ENCODE measurements around the gene ERF. TPM values are rescaled to one million over a fixed set of nuclear protein-coding genes. Genes with fewer than 3 reads are reported as not detected.

The ERF gene
- total RNA-seq, result 100 to 1,000 TPM in 1 of 5 experiments, 10 to 100 TPM in 4; 42.5 to 105 (median 51.8) TPM
- polyA plus RNA-seq, result 10 to 100 TPM in 1 of 2 donors, 1 to 10 TPM in 1; 2.8 to 10.8 TPM
- total RNA-seq, result 63.9 reads per million, percentile 76 among the genes with 10 or more reads in this experiment

DNA sequence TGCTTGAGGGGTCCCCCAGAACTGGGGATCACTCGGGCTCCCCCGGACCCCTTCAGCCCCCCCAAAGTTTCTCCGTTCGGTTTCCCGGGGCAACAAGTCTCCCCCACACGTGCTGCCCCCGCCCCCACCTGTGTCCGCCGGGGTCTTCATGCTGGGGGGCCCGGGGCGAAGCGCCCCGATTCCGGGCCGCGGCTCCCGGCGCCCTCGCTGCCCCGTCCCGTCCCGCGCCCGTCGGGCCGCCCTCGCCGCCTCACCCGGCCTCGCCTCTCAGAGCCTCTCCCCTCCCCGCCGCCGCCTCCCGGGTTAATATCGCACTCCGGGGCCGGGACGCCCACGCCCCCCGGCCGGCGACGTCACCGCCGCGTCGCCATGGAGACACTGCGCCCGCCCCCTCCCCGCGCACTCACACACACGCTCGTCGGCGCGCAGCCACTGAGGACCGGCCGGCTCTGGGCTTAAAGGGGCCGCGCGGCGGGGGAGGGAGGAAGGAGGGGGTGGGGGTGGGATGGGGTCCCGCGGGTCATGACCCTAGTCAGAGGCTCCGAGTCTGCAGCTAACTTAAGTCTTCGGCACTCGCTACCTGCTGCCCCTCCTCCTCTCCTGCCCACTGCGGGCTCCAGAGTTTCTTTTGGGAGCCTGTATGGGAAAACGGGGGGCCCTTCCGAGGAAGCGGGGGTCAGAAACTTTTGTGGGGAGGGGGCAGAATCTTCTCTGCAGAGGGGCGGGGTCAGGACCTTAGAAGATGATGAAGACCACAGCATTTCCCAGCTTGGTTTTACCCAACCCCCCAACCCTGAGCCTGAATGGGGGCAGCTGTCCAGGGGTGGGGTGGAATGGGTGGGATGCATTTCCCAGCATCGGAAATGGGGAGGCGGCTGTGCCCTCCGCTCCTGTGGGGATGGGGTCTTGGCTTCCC lies at the start of gene ERF:
ERF (minus strand) TSS at position 279 of the 916 bp plus-strand sequence; CDS start at position 150, 129 bp downstream.
- Histone ChIP-seq H3K4me3 (ENCODE audit: low read length) (peak within 1 kb of the TSS; percentile 96), H3K36me3 (ENCODE audit: control insufficient read depth in 2 of 3, insufficient read depth in 3 of 3, low read length in 3 of 3) (peaks cover 0 to 14% (median 0%) of the 10 kb centered on the region in 3 experiments), H3K9me3 (ENCODE audit: control insufficient read depth in 2 of 3, low read length in 3 of 3) (no peaks in the 10 kb centered on the region), H3K27me3 (ENCODE audit: control insufficient read depth in 2 of 2, insufficient read depth in 2 of 2, low read length in 2 of 2) (no peaks in the 10 kb centered on the region), H3K27ac (ENCODE audit: low read depth, low read length) (peak within 1 kb of the TSS; percentile 99), H3K4me1 (ENCODE audit: control insufficient read depth in 2 of 2, insufficient read depth in 2 of 2, low read length in 2 of 2) (peaks cover 20 to 29% of the 10 kb centered on the region in 2 donors)
- H3K9me3 Mint-ChIP-seq, result peaks cover 0 to 2% (median 0%) of the 10 kb centered on the region in 11 donors
- peaks cover 0 to 10% (median 0%) of the 10 kb centered on the region in 5 donors for H3K27me3 Mint-ChIP-seq
- POLR2A ChIA-PET, result interaction anchor here (0.8 to 1.9 kb wide), 6 partner anchors 9 to 45 kb away, joined by 3 to 9 read pairs (median 6); partner anchors contain the start of gene GSK3A
- peaks cover 20 to 37% (median 30%) of the 10 kb centered on the region in 7 donors for H3K4me1 Mint-ChIP-seq
- peak within 1 kb of the TSS in 8 of 9 donors; percentile 43 to 92 (median 82) for H3K27ac Mint-ChIP-seq
- peak; percentile 90 to 98 (median 94) for DNase-seq
- peak within 1 kb of the TSS; percentile 42 to 99 (median 77) for H3K4me3 Mint-ChIP-seq
- peak; percentile 90 for ATAC-seq
- peaks cover 0 to 4% (median 0%) of the 10 kb centered on the region in 5 donors for H3K36me3 Mint-ChIP-seq
- CTCF ChIA-PET, result no interaction called here
- intact Hi-C loops (cut with micrococcal nuclease), result loop anchor here (1.0 to 2.0 kb wide), 8 partner anchors 11 to 147 kb away; partner anchors contain the start of genes PAFAH1B3 (in 2 of the 2), PRR19 (in 2 of the 2) and ZNF526 (in 1 of the 2)

DNA sequence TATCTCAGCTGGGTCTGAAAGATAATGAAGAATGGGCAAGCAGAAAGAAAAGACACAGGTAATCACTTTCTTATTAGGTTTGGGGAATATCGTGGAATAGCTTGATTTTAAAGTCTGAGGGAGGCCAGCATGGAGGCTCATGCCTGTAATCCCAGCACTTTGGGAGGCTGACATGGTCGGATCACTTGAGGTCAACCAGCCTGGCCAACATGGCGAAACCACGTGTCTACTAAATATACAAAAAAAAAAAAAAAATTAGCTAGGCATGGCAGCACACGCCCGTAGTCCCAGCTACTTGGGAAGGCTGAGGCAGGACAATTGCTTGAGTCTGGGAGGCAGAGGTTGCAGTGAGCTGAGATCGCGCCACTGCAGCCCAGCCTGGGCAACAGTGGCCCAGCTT lies 48.9 kb upstream of the ERF start:
- Mint-ChIP-seq H3K27me3 (no peaks in the 10 kb centered on the region), H3K9me3 (no peaks in the 10 kb centered on the region), H3K4me3 (peak overlapping the region in 8 of 10 donors; percentile 23 to 92 (median 89)), H3K4me1 (peaks cover 11 to 30% (median 23%) of the 10 kb centered on the region in 7 donors), H3K36me3 (peaks cover 0 to 3% (median 0%) of the 10 kb centered on the region in 5 donors), H3K27ac (peak overlapping the region in 5 of 9 donors; percentile 64 to 93 (median 87))
- CTCF ChIA-PET, result interaction anchor here (0.6 kb wide), 1 partner anchor 195 kb away, joined by 5 read pairs; no protein-coding TSS in a partner anchor
- intact Hi-C loops (cut with micrococcal nuclease), result loop anchor here (2.0 kb wide), 2 partner anchors 49 to 127 kb away; partner anchors contain the start of gene ERF (in 2 of the 2)
- Histone ChIP-seq H3K27ac (ENCODE audit: low read depth, low read length) (no peak overlapping the region), H3K9me3 (ENCODE audit: control insufficient read depth in 2 of 3, low read length in 3 of 3) (no peaks in the 10 kb centered on the region), H3K36me3 (ENCODE audit: control insufficient read depth in 2 of 3, insufficient read depth in 3 of 3, low read length in 3 of 3) (peaks cover 0 to 5% (median 0%) of the 10 kb centered on the region in 3 experiments), H3K4me3 (ENCODE audit: low read length) (no peak overlapping the region), H3K4me1 (ENCODE audit: control insufficient read depth in 2 of 2, insufficient read depth in 2 of 2, low read length in 2 of 2) (peaks cover 11 to 16% of the 10 kb centered on the region in 2 donors), H3K27me3 (ENCODE audit: control insufficient read depth in 2 of 2, insufficient read depth in 2 of 2, low read length in 2 of 2) (no peaks in the 10 kb centered on the region)
- ATAC-seq (no peak), DNase-seq (no peak)
- POLR2A ChIA-PET, result interaction anchor here (0.6 to 1.1 kb wide), 4 partner anchors 23 to 1744 kb away, joined by 3 read pairs; no protein-coding TSS in a partner anchor

DNA sequence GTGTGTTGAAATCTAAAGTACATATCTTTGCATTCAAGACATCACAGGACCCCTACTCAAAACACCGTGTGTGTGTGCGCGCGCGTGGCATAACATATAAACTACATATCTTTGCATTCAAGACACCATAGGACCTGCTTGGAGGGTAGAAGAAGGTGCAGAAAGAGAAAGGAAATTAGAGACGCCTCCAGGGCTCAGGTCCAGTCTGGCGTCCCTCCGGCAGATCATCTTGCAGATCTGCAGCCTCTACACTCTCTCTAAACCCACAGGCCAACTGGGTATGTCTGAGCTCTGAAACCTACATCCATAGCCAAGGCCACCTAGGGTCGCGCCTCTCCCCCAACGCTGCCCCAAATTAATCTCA lies 48.2 kb upstream of the ERF start:
- CTCF ChIA-PET, result no interaction called here
- Histone ChIP-seq H3K4me1 (ENCODE audit: control insufficient read depth in 2 of 2, insufficient read depth in 2 of 2, low read length in 2 of 2) (peaks cover 11 to 16% of the 10 kb centered on the region in 2 donors), H3K4me3 (ENCODE audit: low read length) (peak overlapping the region; percentile 85), H3K9me3 (ENCODE audit: control insufficient read depth in 2 of 3, low read length in 3 of 3) (no peaks in the 10 kb centered on the region), H3K36me3 (ENCODE audit: control insufficient read depth in 2 of 3, insufficient read depth in 3 of 3, low read length in 3 of 3) (peaks cover 0 to 5% (median 0%) of the 10 kb centered on the region in 3 experiments), H3K27me3 (ENCODE audit: control insufficient read depth in 2 of 2, insufficient read depth in 2 of 2, low read length in 2 of 2) (no peaks in the 10 kb centered on the region), H3K27ac (ENCODE audit: low read depth, low read length) (peak overlapping the region; percentile 71)
- intact Hi-C loops (cut with micrococcal nuclease), result loop anchor here (2.0 kb wide), 2 partner anchors 48 to 126 kb away; partner anchors contain the start of gene ERF (in 2 of the 2)
- Mint-ChIP-seq H3K36me3 (peaks cover 0 to 3% (median 0%) of the 10 kb centered on the region in 5 donors), H3K27me3 (no peaks in the 10 kb centered on the region), H3K4me3 (peak overlapping the region; percentile 83 to 92 (median 89)), H3K27ac (peak overlapping the region; percentile 64 to 94 (median 88)), H3K9me3 (no peaks in the 10 kb centered on the region), H3K4me1 (peaks cover 11 to 30% (median 23%) of the 10 kb centered on the region in 7 donors)
- ATAC-seq, result no peak
- DNase-seq, result no peak
- POLR2A ChIA-PET, result interaction anchor here (0.5 to 1.3 kb wide), 6 partner anchors 24 to 127 kb away, joined by 3 to 7 read pairs (median 4); partner anchors contain the start of genes DEDD2 and GSK3A

DNA sequence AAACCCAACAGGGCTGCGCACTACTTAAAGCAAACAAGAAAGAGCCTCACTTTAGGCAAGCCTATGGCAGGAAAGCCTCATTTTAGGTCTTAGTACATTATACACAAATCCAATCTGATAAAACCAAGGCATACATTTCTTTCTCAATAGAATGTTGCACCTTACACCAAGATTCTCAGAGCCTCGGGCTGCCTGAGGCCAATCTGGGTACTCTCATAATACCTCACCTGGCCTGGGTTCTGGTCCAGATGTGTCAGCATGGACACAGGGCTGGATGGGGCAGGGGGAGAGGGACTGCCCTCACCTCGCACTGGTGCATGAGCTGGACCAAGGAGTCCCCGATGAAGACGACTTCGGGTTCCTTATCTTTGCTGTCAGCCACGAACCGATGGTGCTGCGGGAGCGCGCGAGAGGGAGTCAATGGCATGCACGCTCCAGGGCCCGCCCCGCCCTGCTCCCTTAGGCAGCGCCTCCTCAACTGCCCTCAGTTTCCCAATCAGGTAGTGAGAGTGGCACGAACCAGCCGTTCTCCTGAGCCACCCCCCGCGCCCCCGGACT lies 46.8 kb upstream of the ERF start, which contains the start of gene PRR19:
PRR19 (plus strand) TSS at position 487 of the 558 bp plus-strand sequence. CDS start 7,453 bp downstream, outside the sequence.
- Histone ChIP-seq H3K27me3 (ENCODE audit: control insufficient read depth in 2 of 2, insufficient read depth in 2 of 2, low read length in 2 of 2) (no peaks in the 10 kb centered on the region), H3K4me3 (ENCODE audit: low read length) (peak within 1 kb of the TSS; percentile 85), H3K27ac (ENCODE audit: low read depth, low read length) (peak within 1 kb of the TSS; percentile 71), H3K4me1 (ENCODE audit: control insufficient read depth in 2 of 2, insufficient read depth in 2 of 2, low read length in 2 of 2) (peaks cover 11 to 16% of the 10 kb centered on the region in 2 donors), H3K36me3 (ENCODE audit: control insufficient read depth in 2 of 3, insufficient read depth in 3 of 3, low read length in 3 of 3) (peaks cover 0 to 9% (median 0%) of the 10 kb centered on the region in 3 experiments), H3K9me3 (ENCODE audit: control insufficient read depth in 2 of 3, low read length in 3 of 3) (no peaks in the 10 kb centered on the region)
- Mint-ChIP-seq H3K4me1 (peaks cover 11 to 30% (median 23%) of the 10 kb centered on the region in 7 donors), H3K27ac (peak within 1 kb of the TSS; percentile 64 to 94 (median 88)), H3K9me3 (no peaks in the 10 kb centered on the region), H3K36me3 (peaks cover 0 to 3% (median 0%) of the 10 kb centered on the region in 5 donors), H3K27me3 (no peaks in the 10 kb centered on the region), H3K4me3 (peak within 1 kb of the TSS; percentile 83 to 92 (median 89))
- POLR2A ChIA-PET, result interaction anchor here (0.9 to 1.3 kb wide), 4 partner anchors 57 to 177 kb away, joined by 3 to 7 read pairs (median 4); partner anchors contain the start of gene GSK3A
- peak; percentile 8 for ATAC-seq
- intact Hi-C loops (cut with micrococcal nuclease), result loop anchor here (1.0 to 2.0 kb wide), 10 partner anchors 18 to 442 kb away; partner anchors contain the start of genes DEDD2 (in 2 of the 2), ERF (in 2 of the 2), MEGF8 (in 2 of the 2) and POU2F2 (in 1 of the 2)
- peak in 1 of 9 donors; percentile 21 for DNase-seq
- CTCF ChIA-PET, result interaction anchor here (0.9 to 1.4 kb wide), 2 partner anchors 169 to 192 kb away, joined by 3 to 5 read pairs; partner anchors contain the start of gene POU2F2

DNA sequence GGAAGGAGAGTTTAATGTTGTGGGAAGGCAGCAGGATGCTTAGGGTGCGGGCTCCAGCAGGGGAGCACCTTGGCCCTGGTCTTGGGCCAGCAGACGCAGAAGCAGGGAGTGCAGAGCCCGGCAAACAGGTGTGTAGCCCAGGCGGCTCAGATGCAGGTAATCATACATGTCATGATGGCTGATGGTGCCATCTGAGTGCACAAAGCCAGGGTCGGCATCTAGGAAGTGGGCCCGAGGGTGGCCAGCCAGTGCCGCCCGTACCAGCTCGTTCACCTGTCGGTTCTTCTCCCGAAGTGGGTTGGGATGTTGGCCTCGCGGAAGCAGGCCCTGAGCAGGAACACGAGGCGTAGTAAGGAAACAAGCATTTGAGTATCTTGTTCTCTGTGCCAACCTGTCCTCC lies 42.1 kb upstream of the ERF start:
- no peak for ATAC-seq
- no peaks in the 10 kb centered on the region for H3K9me3 Mint-ChIP-seq
- no peaks in the 10 kb centered on the region for H3K27me3 ChIP-seq (ENCODE audit: control insufficient read depth in 2 of 2, insufficient read depth in 2 of 2, low read length in 2 of 2)
- DNase-seq, result no peak
- H3K4me1 ChIP-seq (ENCODE audit: control insufficient read depth in 2 of 2, insufficient read depth in 2 of 2, low read length in 2 of 2), result peaks cover 4 to 13% of the 10 kb centered on the region in 2 donors
- ChIA-PET CTCF (interaction anchor here (0.7 to 2.1 kb wide), 5 partner anchors 76 to 189 kb away, joined by 3 to 6 read pairs (median 5); partner anchors contain the start of genes POU2F2 and ZNF526), POLR2A (interaction anchor here (1.1 to 1.8 kb wide), 5 partner anchors 8 to 164 kb away, joined by 3 to 6 read pairs (median 4); partner anchors contain the start of gene GSK3A)
- H3K27me3 Mint-ChIP-seq, result no peaks in the 10 kb centered on the region
- H3K27ac Mint-ChIP-seq, result peak overlapping the region in 6 of 9 donors; percentile 15 to 68 (median 43)
- no peaks in the 10 kb centered on the region for H3K9me3 ChIP-seq (ENCODE audit: control insufficient read depth in 2 of 3, low read length in 3 of 3)
- peaks cover 0 to 7% (median 4%) of the 10 kb centered on the region in 5 donors for H3K36me3 Mint-ChIP-seq
- peaks cover 0 to 44% (median 0%) of the 10 kb centered on the region in 3 experiments for H3K36me3 ChIP-seq (ENCODE audit: control insufficient read depth in 2 of 3, insufficient read depth in 3 of 3, low read length in 3 of 3)
- no peak overlapping the region for H3K4me3 ChIP-seq (ENCODE audit: low read length)
- H3K27ac ChIP-seq (ENCODE audit: low read depth, low read length), result no peak overlapping the region
- peaks cover under 1 to 21% (median 15%) of the 10 kb centered on the region in 7 donors for H3K4me1 Mint-ChIP-seq
- H3K4me3 Mint-ChIP-seq, result no peak overlapping the region
- intact Hi-C loops (cut with micrococcal nuclease), result no loop called here

Measured in naive thymus-derived CD4-positive, alpha-beta T cell (primary cell).